AG10803 (cell line): ENCODE results near the gene PCDH20.
"Not testable (repeated sequence)": the region's sequence is repeated elsewhere in the genome, so short reads cannot be mapped to it uniquely, and the experiment has no call there.

Source experiments
- DNase-seq: peaks from one replicate; pipeline ENCODE4 v3.0.0; 2010; ENCODE audit warnings: low read depth
- H3K4me3 ChIP-seq: 2 replicates; pipeline ENCODE4 v1.5.1; 2011; ENCODE audit warnings: mild to moderate bottlenecking, low read length, control low read depth
- TF ChIP-seq, protein P1 (sequence below): conservative IDR thresholded peaks from 2 replicates; pipeline ENCODE4 v1.5.1; 2011; ENCODE audit warnings: mild to moderate bottlenecking, low read length, control low read depth, inconsistent platforms

Gene PCDH20

DNA sequence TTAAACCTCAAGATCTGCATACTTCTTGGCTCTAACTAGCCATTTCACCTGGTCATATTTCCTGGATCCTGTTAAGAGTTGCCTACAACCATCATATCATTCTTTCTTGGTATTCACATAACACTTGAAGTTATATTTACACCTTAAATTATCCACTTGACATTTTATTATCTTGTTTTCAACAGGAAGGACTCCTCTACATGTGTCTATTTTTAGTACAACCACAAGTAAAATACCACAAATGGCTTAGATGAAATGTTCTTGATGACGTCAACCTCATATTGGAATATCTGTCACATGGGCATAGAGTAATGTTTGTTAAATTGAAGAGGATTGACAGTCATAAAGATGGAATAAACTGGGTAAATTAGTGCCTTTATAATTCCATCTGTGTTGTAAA, 9.4 kb downstream of the PCDH20 start:
- no peak for DNase-seq
- H3K4me3 ChIP-seq = no peak overlapping the region
- TF ChIP-seq, protein P1, sequence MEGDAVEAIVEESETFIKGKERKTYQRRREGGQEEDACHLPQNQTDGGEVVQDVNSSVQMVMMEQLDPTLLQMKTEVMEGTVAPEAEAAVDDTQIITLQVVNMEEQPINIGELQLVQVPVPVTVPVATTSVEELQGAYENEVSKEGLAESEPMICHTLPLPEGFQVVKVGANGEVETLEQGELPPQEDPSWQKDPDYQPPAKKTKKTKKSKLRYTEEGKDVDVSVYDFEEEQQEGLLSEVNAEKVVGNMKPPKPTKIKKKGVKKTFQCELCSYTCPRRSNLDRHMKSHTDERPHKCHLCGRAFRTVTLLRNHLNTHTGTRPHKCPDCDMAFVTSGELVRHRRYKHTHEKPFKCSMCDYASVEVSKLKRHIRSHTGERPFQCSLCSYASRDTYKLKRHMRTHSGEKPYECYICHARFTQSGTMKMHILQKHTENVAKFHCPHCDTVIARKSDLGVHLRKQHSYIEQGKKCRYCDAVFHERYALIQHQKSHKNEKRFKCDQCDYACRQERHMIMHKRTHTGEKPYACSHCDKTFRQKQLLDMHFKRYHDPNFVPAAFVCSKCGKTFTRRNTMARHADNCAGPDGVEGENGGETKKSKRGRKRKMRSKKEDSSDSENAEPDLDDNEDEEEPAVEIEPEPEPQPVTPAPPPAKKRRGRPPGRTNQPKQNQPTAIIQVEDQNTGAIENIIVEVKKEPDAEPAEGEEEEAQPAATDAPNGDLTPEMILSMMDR = no peak

DNA sequence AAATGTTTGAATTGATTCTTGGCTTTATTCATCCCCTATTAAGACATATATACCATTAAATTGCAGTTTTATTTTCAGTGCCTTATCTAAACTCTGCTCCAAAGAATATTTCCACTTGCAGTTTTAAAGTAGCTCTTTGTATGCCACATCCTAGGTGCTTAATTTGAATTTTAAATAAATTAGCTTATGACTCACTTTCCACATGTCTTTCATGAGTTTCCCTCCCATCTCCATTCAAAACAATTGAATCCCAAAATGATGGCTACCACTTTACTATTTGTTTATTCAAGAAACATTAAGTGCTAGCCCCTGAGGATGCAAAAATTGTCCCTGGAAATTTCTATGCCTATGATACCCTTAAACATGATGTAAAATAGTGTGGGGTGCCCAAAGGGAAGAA, 19.5 kb downstream of the PCDH20 start:
- H3K4me3 ChIP-seq = no peak overlapping the region
- no peak for DNase-seq
- TF ChIP-seq, protein P1 = no peak

DNA sequence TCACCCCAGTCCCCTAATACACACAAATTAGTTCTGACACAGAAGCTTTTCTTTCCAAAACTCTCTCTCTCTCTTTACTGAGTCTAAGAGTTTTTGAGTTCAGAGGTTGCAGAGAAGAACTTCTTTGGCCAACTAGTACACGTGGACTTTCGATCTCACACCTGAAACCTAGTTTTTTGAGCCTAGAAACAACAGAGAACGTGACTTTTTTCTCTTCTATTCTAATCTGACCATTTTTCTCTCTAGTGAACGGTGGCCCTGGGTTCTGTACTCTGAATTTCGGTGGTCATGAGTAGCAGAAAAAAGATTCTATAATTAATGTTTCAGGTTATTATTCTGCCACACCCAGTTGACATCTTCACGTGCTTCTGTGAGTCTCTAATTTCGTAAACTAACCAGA, 24.2 kb downstream of the PCDH20 start:
- H3K4me3 ChIP-seq = no peak overlapping the region
- TF ChIP-seq, protein P1 = no peak
- DNase-seq = no peak

DNA sequence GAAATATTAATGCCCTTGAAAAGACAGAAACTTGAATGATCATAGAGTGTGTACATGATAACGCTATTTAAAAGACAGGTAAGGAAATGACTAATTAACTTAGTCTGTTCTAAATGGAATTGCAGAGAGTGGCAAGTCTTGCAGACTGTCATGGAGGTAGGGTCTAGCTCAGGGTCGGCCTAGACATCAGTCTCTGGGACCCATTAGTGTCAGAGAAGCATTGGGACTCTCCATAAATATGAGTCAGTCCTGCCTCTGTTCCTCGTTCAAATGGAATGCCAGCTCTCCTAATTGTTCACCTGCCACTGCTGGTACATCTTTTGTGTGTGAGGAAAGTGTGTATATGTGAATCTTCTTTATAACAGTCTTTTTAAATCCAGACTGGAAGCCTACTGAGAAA, 28.0 kb downstream of the PCDH20 start:
- H3K4me3 ChIP-seq = no peak overlapping the region
- no peak for DNase-seq

DNA sequence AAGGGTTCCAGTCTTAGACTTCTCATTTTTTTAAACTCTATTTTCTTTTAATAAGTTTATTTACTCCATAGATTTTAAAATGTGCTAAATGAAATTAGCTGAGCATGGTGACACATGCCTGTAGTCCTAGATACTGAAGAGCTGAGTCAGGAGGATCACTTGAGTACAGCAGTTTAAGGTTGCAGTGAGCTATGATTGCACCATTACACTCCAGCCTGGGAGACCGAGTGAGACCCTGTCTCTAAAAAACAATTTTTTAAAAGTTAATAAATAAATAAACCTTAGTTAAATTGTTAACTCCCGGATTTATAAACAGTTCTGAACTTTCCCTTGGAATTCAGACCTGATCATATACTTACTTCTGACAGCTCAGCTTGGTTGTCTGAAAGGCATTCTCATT, 32.5 kb downstream of the PCDH20 start:
- no peak overlapping the region for H3K4me3 ChIP-seq
- TF ChIP-seq, protein P1 = no peak
- DNase-seq = no peak

More for the DNA sequence above, 28.0 kb downstream of the PCDH20 start:
- TF ChIP-seq, protein P1 = no peak

DNA sequence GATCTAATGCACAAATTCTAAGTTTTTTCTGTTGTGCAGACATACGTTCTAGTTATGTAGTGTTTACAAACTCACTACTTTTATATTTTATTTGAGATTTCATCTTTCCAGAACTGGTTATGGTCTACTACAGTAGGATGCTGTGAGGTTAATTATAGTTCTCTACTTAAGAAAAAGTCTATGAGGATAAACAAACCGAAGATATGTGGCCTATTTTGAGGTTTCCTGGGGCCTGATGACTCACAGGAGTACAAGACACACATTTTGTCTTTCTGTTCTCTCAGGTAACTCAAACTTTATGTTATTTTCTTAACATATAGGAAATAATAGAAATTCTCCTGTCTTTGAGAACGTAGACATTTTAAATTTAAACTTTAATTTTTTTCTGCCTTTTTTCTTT, 45.1 kb downstream of the PCDH20 start:
- no peak for DNase-seq

DNA sequence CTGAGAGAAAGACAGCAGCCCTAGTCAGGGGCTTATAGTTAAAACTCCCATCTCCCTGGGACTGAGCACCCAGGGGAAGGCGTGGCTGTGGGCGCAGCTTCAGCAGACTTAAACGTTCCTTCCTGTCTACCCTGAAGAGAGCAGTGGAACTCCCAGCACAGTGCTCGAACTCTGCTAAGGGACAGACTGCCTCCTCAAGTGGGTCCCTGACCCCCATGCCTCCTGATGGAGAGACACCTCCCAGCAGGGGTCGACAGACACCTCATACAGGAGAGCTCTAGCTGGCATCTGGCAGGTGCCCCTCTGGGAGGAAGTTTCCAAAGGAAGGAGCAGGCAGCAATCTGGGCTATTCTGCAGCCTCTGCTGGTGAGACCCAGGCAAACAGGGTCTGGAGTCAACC, 51.0 kb downstream of the PCDH20 start:
- not testable (repeated sequence) for DNase-seq, H3K4me3 ChIP-seq

More for the DNA sequence above, 45.1 kb downstream of the PCDH20 start:
- TF ChIP-seq, protein P1 = no peak
- H3K4me3 ChIP-seq = no peak overlapping the region

DNA sequence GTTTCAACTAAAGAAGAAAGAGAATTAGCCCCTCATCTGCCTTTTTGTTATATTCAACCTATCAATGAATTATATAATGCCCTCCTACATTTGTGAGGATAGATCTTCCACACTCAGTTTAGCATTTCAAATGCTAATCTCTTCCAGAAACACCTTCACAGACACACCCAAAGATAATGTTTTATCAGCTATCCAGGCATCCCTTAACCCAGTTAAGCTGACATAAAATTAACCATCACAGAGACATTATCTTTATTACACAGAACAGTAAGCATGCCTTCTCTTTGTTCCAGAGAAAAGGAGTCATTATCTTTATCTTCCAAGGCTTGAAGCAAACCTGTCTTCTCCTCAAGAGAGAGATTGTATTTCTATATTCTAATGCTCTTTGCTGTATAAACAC, 53.1 kb downstream of the PCDH20 start:
- H3K4me3 ChIP-seq = no peak overlapping the region
- TF ChIP-seq, protein P1 = no peak
- no peak for DNase-seq
